ENCODE measurements around the gene MEF2A.
"Not testable (repeated sequence)": the region's sequence is repeated elsewhere in the genome, so short reads cannot be mapped to it uniquely, and the experiment has no call there.

Gene MEF2A

GRCh38 chr15:99731336-99732123 lies 165.7 kb downstream of the MEF2A start:
- DNase-seq (ENCODE audit: low spot score in 2 of 2): no peak
- Histone ChIP-seq H3K4me3 (peak overlapping the region; percentile 71), H3K36me3 (replicated peaks) (peaks cover 11% of the 10 kb centered on the region), H3K9me3 (no peaks in the 10 kb centered on the region), H3K4me1 (peaks cover 10% of the 10 kb centered on the region), H3K27me3 (ENCODE audit: low read depth) (no peaks in the 10 kb centered on the region)
- in situ Hi-C loops (cut with MboI; ENCODE audit: low sequenced_read_pairs): no loop called here

- in situ Hi-C loops (cut with MboI; ENCODE audit: low sequenced_read_pairs): no loop called here
- DNase-seq (ENCODE audit: low spot score in 2 of 2): peak in 1 of 2 experiments; percentile 15
- H3K9me3 ChIP-seq: no peaks in the 10 kb centered on the region
- no peaks in the 10 kb centered on the region for H3K27me3 ChIP-seq (ENCODE audit: low read depth)
- peaks cover 11% of the 10 kb centered on the region for H3K36me3 ChIP-seq (replicated peaks)
- H3K4me1 ChIP-seq: peaks cover 10% of the 10 kb centered on the region
- peak overlapping the region; percentile 71 for H3K4me3 ChIP-seq
Measured at GRCh38 chr15:99732124-99732750, 166.5 kb downstream of the MEF2A start.

- Histone ChIP-seq H3K27me3 (ENCODE audit: low read depth) (no peaks in the 10 kb centered on the region), H3K4me3 (peak overlapping the region; percentile 71), H3K4me1 (peaks cover 10% of the 10 kb centered on the region), H3K9me3 (no peaks in the 10 kb centered on the region), H3K36me3 (replicated peaks) (peaks cover 11% of the 10 kb centered on the region)
- peak in 1 of 2 experiments; percentile 42 for DNase-seq (ENCODE audit: low spot score in 2 of 2)
- in situ Hi-C loops (cut with MboI; ENCODE audit: low sequenced_read_pairs): no loop called here
Measured at GRCh38 chr15:99732751-99733267, 167.0 kb downstream of the MEF2A start.

GRCh38 chr15:99733268-99734039 lies 167.7 kb downstream of the MEF2A start, which contains the start of gene LYSMD4:
LYSMD4 (minus strand) TSS chr15:99733437; CDS start chr15:99731999, 1,438 bp downstream.
- no peaks in the 10 kb centered on the region for H3K27me3 ChIP-seq (ENCODE audit: low read depth)
- in situ Hi-C loops (cut with MboI; ENCODE audit: low sequenced_read_pairs): no loop called here
- peak within 1 kb of the TSS; percentile 71 for H3K4me3 ChIP-seq
- H3K4me1 ChIP-seq: peaks cover 10% of the 10 kb centered on the region
- DNase-seq (ENCODE audit: low spot score in 2 of 2): peak; percentile 85 to 99
- peaks cover 11% of the 10 kb centered on the region for H3K36me3 ChIP-seq (replicated peaks)
- no peaks in the 10 kb centered on the region for H3K9me3 ChIP-seq

GRCh38 chr15:99734040-99734291 lies 168.2 kb downstream of the MEF2A start:
- in situ Hi-C loops (cut with MboI; ENCODE audit: low sequenced_read_pairs); H3K4me1 ChIP-seq; H3K27me3 ChIP-seq (ENCODE audit: low read depth); H3K4me3 ChIP-seq; H3K9me3 ChIP-seq; DNase-seq (ENCODE audit: low spot score in 2 of 2): not testable (repeated sequence)
- H3K36me3 ChIP-seq (replicated peaks): peaks cover 10% of the 10 kb centered on the region

GRCh38 chr15:99734575-99734974 lies 168.8 kb downstream of the MEF2A start:
- no peak for DNase-seq (ENCODE audit: low spot score in 2 of 2)
- no peaks in the 10 kb centered on the region for H3K9me3 ChIP-seq
- in situ Hi-C loops (cut with MboI; ENCODE audit: low sequenced_read_pairs): no loop called here
- H3K4me3 ChIP-seq: no peak overlapping the region
- H3K36me3 ChIP-seq (replicated peaks): peaks cover 4% of the 10 kb centered on the region; the same call in 1 of the 2 replicates
- peaks cover 10% of the 10 kb centered on the region for H3K4me1 ChIP-seq
- H3K27me3 ChIP-seq (ENCODE audit: low read depth): no peaks in the 10 kb centered on the region

- Histone ChIP-seq H3K4me3 (no peak overlapping the region), H3K36me3 (replicated peaks) (0 out of 2 replicates have a peak, but pooled peaks cover 3% of the 10 kb centered on the region), H3K4me1 (peaks cover 10% of the 10 kb centered on the region), H3K9me3 (no peaks in the 10 kb centered on the region), H3K27me3 (ENCODE audit: low read depth) (no peaks in the 10 kb centered on the region)
- DNase-seq (ENCODE audit: low spot score in 2 of 2): no peak
- in situ Hi-C loops (cut with MboI; ENCODE audit: low sequenced_read_pairs): no loop called here
Measured at GRCh38 chr15:99735868-99736267, 170.1 kb downstream of the MEF2A start.

GRCh38 chr15:99736702-99737101 lies 170.9 kb downstream of the MEF2A start:
- in situ Hi-C loops (cut with MboI; ENCODE audit: low sequenced_read_pairs): no loop called here
- no peaks in the 10 kb centered on the region for H3K36me3 ChIP-seq (replicated peaks)

GRCh38 chr15:99738021-99738847 lies 172.4 kb downstream of the MEF2A start:
- peaks cover 4% of the 10 kb centered on the region; the same call in 1 of the 2 replicates for H3K4me1 ChIP-seq
- DNase-seq (ENCODE audit: low spot score in 2 of 2): no peak
- in situ Hi-C loops (cut with MboI; ENCODE audit: low sequenced_read_pairs): no loop called here
- H3K4me3 ChIP-seq: no peak overlapping the region
- no peaks in the 10 kb centered on the region for H3K9me3 ChIP-seq
- no peaks in the 10 kb centered on the region for H3K27me3 ChIP-seq (ENCODE audit: low read depth)
- no peaks in the 10 kb centered on the region for H3K36me3 ChIP-seq (replicated peaks)

More at GRCh38 chr15:99736702-99737101, 170.9 kb downstream of the MEF2A start:
- H3K4me3 ChIP-seq: no peak overlapping the region
- H3K4me1 ChIP-seq: peaks cover 10% of the 10 kb centered on the region
- H3K27me3 ChIP-seq (ENCODE audit: low read depth): no peaks in the 10 kb centered on the region
- H3K9me3 ChIP-seq: no peaks in the 10 kb centered on the region
- DNase-seq (ENCODE audit: low spot score in 2 of 2): no peak

- H3K4me3 ChIP-seq: no peak overlapping the region
Measured at GRCh38 chr15:99741835-99742234, 176.1 kb downstream of the MEF2A start.

GRCh38 chr15:99744142-99744541 lies 178.4 kb downstream of the MEF2A start:
- Histone ChIP-seq H3K4me1 (no peaks in the 10 kb centered on the region), H3K9me3 (no peaks in the 10 kb centered on the region), H3K27me3 (ENCODE audit: low read depth) (no peaks in the 10 kb centered on the region), H3K36me3 (replicated peaks) (no peaks in the 10 kb centered on the region), H3K4me3 (no peak overlapping the region)
- DNase-seq (ENCODE audit: low spot score in 2 of 2): no peak
- in situ Hi-C loops (cut with MboI; ENCODE audit: low sequenced_read_pairs): no loop called here

More at GRCh38 chr15:99741835-99742234, 176.1 kb downstream of the MEF2A start:
- no peaks in the 10 kb centered on the region for H3K4me1 ChIP-seq
- H3K27me3 ChIP-seq (ENCODE audit: low read depth): no peaks in the 10 kb centered on the region
- H3K9me3 ChIP-seq: no peaks in the 10 kb centered on the region
- DNase-seq (ENCODE audit: low spot score in 2 of 2): no peak
- in situ Hi-C loops (cut with MboI; ENCODE audit: low sequenced_read_pairs): no loop called here
- H3K36me3 ChIP-seq (replicated peaks): no peaks in the 10 kb centered on the region

GRCh38 chr15:99745370-99746086 lies 179.7 kb downstream of the MEF2A start:
- Histone ChIP-seq H3K9me3 (no peaks in the 10 kb centered on the region), H3K4me3 (no peak overlapping the region), H3K4me1 (no peaks in the 10 kb centered on the region), H3K27me3 (ENCODE audit: low read depth) (no peaks in the 10 kb centered on the region), H3K36me3 (replicated peaks) (no peaks in the 10 kb centered on the region)
- in situ Hi-C loops (cut with MboI; ENCODE audit: low sequenced_read_pairs): no loop called here
- no peak for DNase-seq (ENCODE audit: low spot score in 2 of 2)
